ENCODE measurements around the gene TAF3.
"Not testable (repeated sequence)": the region's sequence is repeated elsewhere in the genome, so short reads cannot be mapped to it uniquely, and the experiment has no call there.

TAF3 gene

GRCh38 chr10:7984325-7984724 is 166.0 kb downstream of the TAF3 start:
- DNase-seq, result no peak

DNA sequence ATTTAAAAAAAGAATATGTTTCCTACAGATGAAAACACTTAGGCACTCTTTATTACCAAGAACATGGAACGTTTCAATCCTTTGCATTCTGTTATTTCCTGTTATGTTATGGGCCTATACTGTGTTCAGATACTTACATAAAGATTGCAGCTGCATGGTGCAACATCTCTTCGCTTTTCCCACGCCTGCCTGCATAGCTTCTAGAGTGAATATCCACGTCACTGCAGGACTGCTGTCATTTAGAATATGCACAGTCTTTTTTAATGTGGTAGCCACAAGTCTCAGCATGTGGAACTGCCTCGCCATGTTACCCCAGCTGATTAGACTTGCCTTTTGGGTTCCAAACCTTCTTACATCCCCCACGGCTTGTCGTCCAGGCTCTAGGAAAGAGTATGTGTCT is 166.6 kb downstream of the TAF3 start:
- DNase-seq, result no peak

DNA sequence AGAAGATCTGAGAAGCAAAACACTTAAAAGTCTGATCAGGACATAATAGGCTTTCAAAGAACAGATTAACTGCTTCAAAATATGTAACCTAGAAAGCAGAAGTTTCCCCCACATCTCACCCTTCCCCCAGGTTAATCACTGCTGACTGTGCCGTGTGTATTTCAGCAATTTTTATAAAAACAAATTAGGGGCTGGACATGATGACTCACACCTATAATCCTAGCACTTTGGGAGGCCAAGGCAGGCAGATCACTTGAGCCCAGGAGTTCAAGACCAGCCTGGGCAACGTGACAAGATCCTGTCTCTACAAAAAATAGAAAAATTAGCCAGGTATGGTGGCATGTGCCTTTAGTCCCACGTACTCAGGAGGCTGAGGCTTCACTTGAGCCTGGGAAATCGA is 168.5 kb downstream of the TAF3 start:
- DNase-seq, result no peak

- no peak for DNase-seq
Observed at GRCh38 chr10:7988989-7989388, 170.7 kb downstream of the TAF3 start.

GRCh38 chr10:7998831-7999230 is 180.5 kb downstream of the TAF3 start:
- DNase-seq, result no peak

DNA sequence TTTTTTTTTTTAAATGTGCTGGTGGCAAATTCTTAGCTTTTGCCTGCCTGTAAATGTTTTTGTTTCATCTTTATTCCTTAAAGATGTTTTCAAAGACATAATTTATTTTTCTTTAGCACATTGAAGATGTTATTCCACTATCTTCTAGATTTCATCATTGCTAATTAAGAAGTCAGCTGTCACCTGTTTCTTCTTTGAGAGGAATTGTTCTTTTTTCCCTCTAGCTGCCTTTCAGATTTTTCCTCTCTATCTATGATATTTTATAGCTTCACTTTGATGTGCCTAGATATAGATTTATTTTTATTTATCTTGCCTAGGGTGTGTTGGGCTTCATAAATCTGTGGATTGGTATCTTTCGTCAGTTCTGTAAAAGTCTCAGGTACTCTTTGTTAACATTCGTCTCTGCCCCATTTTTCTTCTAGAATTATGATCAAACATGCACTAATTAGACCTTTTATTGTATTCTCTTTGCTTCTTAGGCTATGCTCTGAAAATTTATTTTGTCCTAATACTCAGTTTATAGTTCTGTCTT is 186.2 kb downstream of the TAF3 start:
- no peak for DNase-seq

DNA sequence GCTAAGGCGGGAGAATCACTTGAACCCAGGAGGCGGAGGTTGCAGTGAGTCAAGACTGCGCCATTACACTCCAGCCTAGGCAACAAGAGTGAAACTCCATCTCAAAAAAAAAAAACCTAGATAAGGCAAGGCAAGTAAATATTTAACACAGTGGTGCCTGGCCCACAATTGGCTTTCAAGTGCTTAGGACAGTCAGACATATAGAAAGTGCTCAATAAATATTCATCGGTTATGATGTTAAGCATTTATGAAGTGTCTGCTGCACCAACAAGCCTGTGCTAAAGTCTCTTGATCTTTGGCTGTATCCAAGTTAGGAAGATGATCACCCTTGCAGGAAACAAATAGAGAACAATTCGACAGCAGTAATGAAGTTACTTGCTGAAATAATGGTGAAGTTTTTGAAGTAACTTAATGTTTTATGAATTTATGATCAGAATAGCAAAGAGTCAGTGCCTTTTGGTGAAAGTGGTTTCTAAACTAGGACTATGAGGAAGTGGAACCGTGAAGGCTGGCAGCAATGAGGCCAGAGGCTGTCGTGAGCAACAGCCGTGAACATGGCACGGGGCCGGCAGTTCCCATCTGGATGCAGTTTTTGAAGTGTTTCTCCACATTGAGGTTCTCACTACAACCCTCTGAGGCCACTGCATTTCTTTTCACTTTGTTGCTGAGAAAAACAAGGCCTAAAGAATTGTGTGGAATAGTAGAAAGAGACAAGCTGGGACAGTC is 188.1 kb downstream of the TAF3 start:
- DNase-seq, result no peak

DNA sequence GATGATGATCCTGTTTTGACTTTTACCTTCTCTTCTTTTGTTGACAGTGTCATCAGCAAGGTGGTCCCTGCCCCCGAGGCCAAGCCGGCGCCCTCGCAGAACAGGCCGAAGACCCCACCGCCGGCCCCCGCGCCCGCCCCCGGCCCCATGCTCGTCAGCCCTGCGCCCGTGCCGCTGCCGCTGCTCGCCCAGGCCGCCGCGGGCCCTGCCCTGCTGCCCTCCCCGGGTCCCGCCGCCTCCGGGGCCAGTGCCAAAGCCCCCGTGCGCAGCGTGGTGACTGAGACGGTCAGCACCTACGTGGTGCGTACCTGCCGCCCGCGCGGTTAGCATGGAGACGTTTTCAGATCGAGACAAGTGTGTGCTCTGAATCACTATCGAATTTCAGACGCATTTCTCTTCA is 190.7 kb downstream of the TAF3 start:
- no peak for DNase-seq

DNA sequence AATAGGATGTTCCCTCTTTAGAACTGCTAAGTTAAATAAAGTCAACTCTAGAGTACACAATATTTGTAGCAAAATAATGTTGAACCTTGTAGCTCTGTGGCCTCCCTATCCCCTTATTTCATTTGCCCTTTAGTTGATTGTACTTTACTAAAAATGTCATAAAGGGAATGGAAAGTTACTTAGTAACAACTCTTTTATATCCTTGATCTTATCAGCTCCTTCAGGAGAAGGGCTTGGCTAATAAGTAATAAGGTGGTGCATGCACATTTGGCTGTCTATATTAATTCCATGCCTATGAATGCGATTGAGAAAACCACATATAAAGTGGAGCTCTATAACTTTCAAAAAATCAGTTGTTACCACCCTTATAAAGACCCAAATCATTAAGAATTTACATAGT is 194.7 kb downstream of the TAF3 start:
- no peak for DNase-seq

DNA sequence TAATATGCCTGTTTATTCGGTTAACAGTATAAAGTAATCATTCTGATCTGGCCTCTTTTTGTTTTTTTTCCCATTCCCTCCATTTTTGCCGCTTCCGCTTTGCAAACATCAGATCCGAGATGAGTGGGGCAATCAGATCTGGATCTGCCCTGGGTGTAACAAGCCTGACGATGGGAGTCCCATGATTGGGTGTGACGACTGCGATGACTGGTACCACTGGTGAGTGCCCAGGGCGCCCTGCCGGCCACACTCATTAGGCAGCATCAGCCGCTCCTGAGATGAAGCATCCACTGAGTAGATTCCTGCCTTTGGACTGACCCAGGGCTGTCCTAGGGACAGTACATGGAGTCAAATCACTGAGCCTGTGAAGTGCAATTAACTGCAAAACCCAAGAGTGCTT is 195.3 kb downstream of the TAF3 start:
- no peak for DNase-seq

GRCh38 chr10:8014649-8015048 is 196.3 kb downstream of the TAF3 start:
- DNase-seq, result no peak

GRCh38 chr10:8017277-8017676 is 199.0 kb downstream of the TAF3 start:
- no peak for DNase-seq

GRCh38 chr10:8023321-8023720 is 205.0 kb downstream of the TAF3 start:
- no peak for DNase-seq

GRCh38 chr10:8023851-8024250 is 205.5 kb downstream of the TAF3 start:
- DNase-seq, result no peak

DNA sequence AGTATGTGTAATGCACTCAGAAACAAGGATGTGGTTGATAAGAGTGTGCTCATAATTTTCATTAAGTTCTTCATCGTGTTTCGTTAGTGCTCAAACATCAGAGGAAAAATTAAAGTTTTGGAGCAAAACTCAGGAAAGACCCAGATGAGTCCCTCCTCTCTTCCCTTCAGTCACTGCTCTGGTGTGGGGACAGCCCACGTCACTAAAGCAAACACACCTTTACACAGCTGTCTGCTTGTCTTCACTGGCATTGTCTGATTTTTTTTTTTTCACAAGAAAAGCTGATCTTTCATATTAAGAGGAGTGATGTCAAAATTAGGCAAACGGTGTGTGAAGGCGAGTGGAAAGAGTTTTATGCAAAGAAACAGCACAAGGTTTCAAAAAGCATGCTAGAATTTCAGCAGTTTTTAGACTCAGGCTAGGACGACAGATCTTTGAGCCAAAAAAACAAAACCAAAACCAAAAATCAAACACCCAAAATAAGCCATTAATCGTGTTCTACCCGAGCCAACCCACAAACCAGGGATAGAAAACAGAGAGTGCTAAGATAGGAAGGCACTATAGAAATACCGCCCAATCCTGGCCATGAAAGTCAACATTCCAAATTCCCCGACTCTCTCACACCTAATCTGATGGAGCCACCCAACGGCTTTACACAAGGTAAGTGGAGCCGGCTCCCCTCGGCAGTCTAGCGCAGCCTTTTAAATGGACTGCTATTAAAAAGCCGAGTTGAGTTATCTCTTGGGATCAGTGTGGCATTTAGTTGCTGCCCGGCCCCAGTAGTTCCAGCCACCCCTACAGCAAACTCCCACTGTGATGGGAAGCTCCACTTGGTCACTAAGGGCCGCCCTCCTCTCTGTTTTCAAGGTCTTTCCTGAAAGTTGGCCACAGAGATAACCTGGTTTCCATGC is 208.3 kb downstream of the TAF3 start:
- no peak for DNase-seq

DNA sequence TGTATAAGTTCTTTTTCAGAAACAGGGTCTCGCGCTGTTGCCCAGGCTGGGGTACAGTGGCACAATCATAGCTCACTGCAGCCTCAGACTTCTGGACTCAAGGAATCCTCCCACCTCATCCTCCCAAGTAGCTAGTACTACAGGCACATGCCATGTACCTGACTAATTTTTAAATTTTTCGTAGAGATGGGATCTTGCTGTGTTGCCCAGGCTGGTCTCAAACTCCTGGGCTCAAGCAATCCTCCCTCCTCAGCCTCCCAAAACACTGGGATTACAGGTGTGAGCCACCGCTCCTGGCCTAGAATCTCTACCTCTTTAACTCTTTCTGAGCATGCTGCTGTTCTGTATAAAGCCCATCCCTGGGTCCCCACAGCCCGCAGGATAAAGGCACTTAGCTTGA is 212.9 kb downstream of the TAF3 start:
- DNase-seq, result not testable (repeated sequence)

GRCh38 chr10:8032558-8032957 is 214.3 kb downstream of the TAF3 start:
- no peak for DNase-seq

DNA sequence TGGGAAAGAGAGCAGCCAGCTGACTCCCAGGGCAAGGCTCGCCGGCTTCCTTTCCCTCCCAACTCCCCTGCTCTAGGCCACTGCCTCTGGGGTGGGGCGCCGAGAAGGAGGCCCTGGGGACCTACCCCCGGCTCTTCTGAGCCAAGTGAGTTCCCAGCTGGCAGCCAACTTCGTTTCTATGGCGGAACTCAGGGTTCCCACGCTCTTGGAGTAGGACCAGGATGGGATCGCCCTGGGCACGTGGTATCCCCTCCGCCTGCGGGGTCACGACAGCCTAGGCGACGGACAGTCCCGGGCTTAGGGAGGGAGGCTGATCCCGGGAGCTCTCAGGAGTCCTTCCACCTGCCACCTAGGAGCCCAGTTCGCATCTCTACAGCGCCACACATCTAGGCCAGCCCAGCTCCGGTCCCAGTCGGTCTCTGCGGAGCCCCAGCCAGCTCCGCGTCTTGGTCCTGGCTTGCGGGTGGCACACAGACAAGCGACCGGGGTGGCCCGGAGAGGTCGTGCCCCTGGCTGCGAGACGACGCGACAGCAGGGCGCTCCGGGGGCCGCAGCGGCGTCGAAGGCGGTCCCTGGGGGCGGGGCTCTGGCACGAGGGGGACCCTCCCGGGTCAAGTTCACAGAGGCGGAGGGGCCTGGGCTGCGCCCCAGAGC is 215.6 kb downstream of the TAF3 start:
- DNase-seq, result no peak

DNA sequence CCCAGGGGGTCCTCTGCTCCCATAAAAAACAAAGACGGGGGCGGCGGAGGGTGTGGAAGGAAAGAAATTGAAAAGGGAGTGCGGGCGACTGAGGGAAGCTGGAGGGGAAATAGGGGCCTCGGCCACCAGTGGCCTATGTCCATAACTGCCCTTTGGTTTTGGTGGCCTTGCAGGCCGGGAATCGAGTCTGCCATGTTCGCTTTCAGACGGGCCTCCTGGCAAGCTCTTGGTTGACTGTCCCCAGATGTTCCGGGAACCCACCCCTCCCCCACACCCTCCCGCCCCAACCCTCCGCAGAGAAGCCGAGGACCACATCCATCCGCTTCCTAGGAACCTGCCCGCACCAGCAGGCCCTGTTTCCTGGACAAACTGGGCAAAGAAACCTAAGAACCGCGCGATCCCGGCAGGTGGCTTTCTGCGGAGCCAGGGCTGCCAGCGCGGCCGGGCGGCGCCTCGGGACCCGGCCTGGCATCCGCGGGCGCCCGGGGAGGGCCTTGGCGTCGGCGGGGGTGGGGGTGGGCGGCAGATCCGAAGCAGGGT is 216.2 kb downstream of the TAF3 start:
- DNase-seq, result no peak

DNA sequence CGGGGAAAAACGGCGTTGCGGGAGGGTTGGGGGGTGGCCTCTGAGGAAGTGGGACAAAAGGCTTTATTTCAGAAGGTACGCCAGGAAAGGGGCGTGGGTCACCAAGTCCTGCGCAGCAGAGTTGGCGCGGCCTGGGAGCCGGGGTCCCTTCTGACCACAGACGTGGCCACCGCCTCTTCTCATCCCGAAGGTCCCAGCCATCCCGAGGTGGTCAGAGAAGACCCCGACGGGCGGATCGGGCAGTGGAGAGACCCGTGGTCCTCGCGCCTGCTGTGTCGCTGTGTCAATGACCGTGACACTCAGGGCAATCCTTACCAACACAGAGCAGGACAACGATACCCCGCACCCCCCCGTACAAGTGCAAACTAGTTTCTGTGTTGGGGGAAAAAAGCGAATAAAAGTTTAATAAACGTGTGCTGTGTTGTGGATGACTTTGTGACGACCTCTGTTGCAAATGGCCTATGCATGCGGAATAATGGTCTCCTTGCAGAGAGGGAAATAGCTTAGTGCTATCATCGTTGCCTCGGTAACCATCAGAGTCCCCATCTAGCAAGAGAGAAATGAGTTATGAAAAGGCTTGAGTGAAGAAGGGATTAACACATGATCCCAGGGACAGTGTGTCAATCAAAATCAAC is 216.8 kb downstream of the TAF3 start:
- no peak for DNase-seq

- DNase-seq, result no peak
Observed at GRCh38 chr10:8035641-8036470, 217.6 kb downstream of the TAF3 start.
